ENCODE results near the gene MAL. TPM values are rescaled to one million over a fixed set of nuclear protein-coding genes. Genes with fewer than 3 reads are reported as not detected.

MAL gene
- total RNA-seq, 1 donor from 2014 or later, result 0.41 TPM

DNA sequence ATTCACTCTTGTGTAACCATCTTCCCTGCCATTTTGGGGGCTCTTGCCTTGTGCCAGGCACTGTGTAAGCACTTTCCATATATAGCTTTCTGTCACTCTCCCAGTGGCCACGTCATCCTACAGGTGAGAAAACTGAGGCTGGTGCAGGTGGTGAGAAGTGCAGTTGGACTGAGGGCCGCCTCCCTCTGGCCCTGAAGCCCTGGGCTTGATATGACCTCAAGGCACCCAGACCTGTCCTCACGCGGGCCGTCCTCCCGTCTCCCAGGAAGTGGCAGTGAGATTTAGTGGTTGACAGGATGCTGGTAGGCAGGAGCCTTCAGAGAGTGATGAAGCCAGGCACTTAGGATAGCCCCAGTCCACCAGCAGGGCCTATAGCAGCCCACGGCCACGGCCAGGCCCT lies 30.5 kb downstream of the MAL start:
- H3K9me3 Mint-ChIP-seq (ENCODE audit: unreplicated experiment), result no peaks in the 10 kb centered on the region
- no peaks in the 10 kb centered on the region for H3K36me3 Mint-ChIP-seq (ENCODE audit: low read depth, unreplicated experiment)
- Histone ChIP-seq H3K27ac (ENCODE audit: low read depth, low read length) (no peak overlapping the region), H3K79me2 (ENCODE audit: insufficient read depth, low read length) (no peaks in the 10 kb centered on the region), H2AFZ (ENCODE audit: low read depth, low read length) (no peak overlapping the region), H3K4me3 (ENCODE audit: insufficient read depth, low read depth, low read length) (no peak overlapping the region), H3K9ac (ENCODE audit: low read length) (no peak overlapping the region), H3K36me3 (ENCODE audit: insufficient read depth, low read length) (no peaks in the 10 kb centered on the region), H3K4me2 (ENCODE audit: low read length) (no peak overlapping the region), H3K9me3 (ENCODE audit: insufficient read depth, low read depth, low read length) (no peaks in the 10 kb centered on the region), H3K27me3 (ENCODE audit: insufficient read depth, low read length) (peaks cover 2% of the 10 kb centered on the region), H3K4me1 (ENCODE audit: insufficient read depth, low read length) (peaks cover 11% of the 10 kb centered on the region), H4K20me1 (ENCODE audit: insufficient read depth, low read length) (no peaks in the 10 kb centered on the region)
- TF ChIP-seq, protein P1, sequence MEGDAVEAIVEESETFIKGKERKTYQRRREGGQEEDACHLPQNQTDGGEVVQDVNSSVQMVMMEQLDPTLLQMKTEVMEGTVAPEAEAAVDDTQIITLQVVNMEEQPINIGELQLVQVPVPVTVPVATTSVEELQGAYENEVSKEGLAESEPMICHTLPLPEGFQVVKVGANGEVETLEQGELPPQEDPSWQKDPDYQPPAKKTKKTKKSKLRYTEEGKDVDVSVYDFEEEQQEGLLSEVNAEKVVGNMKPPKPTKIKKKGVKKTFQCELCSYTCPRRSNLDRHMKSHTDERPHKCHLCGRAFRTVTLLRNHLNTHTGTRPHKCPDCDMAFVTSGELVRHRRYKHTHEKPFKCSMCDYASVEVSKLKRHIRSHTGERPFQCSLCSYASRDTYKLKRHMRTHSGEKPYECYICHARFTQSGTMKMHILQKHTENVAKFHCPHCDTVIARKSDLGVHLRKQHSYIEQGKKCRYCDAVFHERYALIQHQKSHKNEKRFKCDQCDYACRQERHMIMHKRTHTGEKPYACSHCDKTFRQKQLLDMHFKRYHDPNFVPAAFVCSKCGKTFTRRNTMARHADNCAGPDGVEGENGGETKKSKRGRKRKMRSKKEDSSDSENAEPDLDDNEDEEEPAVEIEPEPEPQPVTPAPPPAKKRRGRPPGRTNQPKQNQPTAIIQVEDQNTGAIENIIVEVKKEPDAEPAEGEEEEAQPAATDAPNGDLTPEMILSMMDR (IDR thresholded peaks at IDR 0.05; ENCODE audit: insufficient read depth, low read depth, low read length), result no peak
- no peak for TF ChIP-seq EZH2 (IDR thresholded peaks at IDR 0.05; ENCODE audit: insufficient read depth, low read length)
- DNase-seq (ENCODE audit: low read depth), result no peak
- no peak overlapping the region for H3K27ac Mint-ChIP-seq (ENCODE audit: unreplicated experiment)
- peaks cover 10% of the 10 kb centered on the region for H3K4me1 Mint-ChIP-seq (ENCODE audit: low read depth, unreplicated experiment)
- no peak for FAIRE-seq
- peaks cover 46% of the 10 kb centered on the region for H3K27me3 Mint-ChIP-seq (ENCODE audit: low read depth, unreplicated experiment)
- no peak overlapping the region for H3K4me3 Mint-ChIP-seq (ENCODE audit: unreplicated experiment)

DNA sequence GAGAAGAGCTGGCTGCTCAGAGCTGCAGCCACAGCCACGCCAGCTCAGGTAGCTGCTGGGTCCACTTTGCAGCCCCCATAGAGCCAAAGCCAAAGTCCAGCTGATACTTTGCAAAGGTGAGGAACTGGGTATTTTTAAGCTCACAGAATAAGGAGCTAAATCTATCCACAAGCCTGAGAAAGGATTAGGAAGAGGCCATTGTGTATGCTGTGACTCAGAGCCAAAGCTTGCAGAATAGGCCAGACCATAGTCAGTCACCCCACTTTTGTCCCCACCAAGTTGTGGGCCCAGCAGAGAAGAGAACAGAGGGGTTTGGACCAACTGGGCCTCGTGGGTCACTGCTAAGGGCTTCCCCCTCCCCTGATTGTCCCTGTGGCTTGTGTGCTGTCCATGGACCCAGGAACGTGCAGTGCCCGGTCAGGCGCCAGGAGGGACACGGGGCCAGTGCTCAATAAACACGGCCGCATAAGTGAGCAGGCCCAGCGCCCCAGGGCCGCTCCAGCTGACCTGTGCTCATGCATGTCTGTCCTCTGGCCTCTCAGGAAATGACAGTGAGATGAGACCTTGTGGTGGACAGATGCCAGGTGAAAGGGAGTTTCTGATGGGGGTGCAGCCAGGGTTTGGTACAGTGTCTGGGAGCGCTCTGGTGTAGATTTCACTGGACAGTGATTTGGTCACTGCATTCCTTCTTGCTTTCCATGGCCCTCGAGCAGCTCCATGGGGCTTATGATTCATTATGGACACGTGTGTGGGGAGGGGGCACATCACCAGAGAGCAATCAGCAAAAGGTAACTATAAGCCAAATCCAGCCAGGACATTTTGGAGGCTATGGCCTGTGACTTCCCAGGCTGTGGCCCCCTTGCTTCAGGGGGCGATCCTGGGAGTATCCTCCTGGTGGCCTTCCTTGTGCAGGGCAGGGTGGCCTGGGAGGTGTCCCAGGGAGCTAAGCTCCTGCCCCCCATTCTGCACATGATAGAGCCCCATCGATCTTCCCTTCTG lies 31.3 kb downstream of the MAL start:
- FAIRE-seq (no peak), DNase-seq (ENCODE audit: low read depth) (no peak)
- Histone ChIP-seq H3K79me2 (ENCODE audit: insufficient read depth, low read length) (no peaks in the 10 kb centered on the region), H3K27me3 (ENCODE audit: insufficient read depth, low read length) (peaks cover 2% of the 10 kb centered on the region), H3K4me1 (ENCODE audit: insufficient read depth, low read length) (peaks cover 11% of the 10 kb centered on the region), H3K36me3 (ENCODE audit: insufficient read depth, low read length) (no peaks in the 10 kb centered on the region), H4K20me1 (ENCODE audit: insufficient read depth, low read length) (no peaks in the 10 kb centered on the region), H3K4me3 (ENCODE audit: insufficient read depth, low read depth, low read length) (no peak overlapping the region), H2AFZ (ENCODE audit: low read depth, low read length) (no peak overlapping the region), H3K9ac (ENCODE audit: low read length) (no peak overlapping the region), H3K27ac (ENCODE audit: low read depth, low read length) (no peak overlapping the region), H3K9me3 (ENCODE audit: insufficient read depth, low read depth, low read length) (no peaks in the 10 kb centered on the region), H3K4me2 (ENCODE audit: low read length) (peak overlapping the region; percentile 57)
- Mint-ChIP-seq H3K27me3 (ENCODE audit: low read depth, unreplicated experiment) (peaks cover 44% of the 10 kb centered on the region), H3K36me3 (ENCODE audit: low read depth, unreplicated experiment) (no peaks in the 10 kb centered on the region), H3K27ac (ENCODE audit: unreplicated experiment) (no peak overlapping the region), H3K4me3 (ENCODE audit: unreplicated experiment) (no peak overlapping the region), H3K4me1 (ENCODE audit: low read depth, unreplicated experiment) (peaks cover 10% of the 10 kb centered on the region), H3K9me3 (ENCODE audit: unreplicated experiment) (no peaks in the 10 kb centered on the region)
- TF ChIP-seq EZH2 (IDR thresholded peaks at IDR 0.05; ENCODE audit: insufficient read depth, low read length), result no peak
- TF ChIP-seq, protein P1 (IDR thresholded peaks at IDR 0.05; ENCODE audit: insufficient read depth, low read depth, low read length), result no peak
